PC-3 (cell line): Measurements from ENCODE around the gene ZNF438. TPM values are rescaled to one million over a fixed set of nuclear protein-coding genes. Genes with fewer than 3 reads are reported as not detected.
A peak's percentile ranks its signal among the peaks of the same experiment; 100 is the strongest.

ENCODE experiments used
- ATAC-seq: fragments of 200-7000 bp; cut with Tn5 transposase; 2 replicates; pipeline ENCODE4 v1.9.1; 2020; ENCODE audit warnings: mild to moderate bottlenecking, moderate library complexity
- BruUV-seq: library from RNA; stranded (reverse); fragments of 400-500 nt; replicated peaks from 2 replicates; lab custom pipeline; 2021; lab: Mats Ljungman, UMichigan
- CTCF ChIA-PET: fragments of 300-600 bp; sonication (Branson Sonifier 250); formaldehyde crosslinking; loops from one replicate; lab custom pipeline; 2022; ENCODE audit warnings: antibody characterized with exemption; lab: Charles Lee
- POLR2A ChIA-PET: fragments of 300-600 bp; sonication (Branson Sonifier 250); formaldehyde crosslinking; loops from one replicate; lab custom pipeline; 2022; ENCODE audit warnings: antibody characterized with exemption; ENCODE audit not compliant: unreplicated experiment; lab: Charles Lee
- DNase-seq: peaks from one replicate; pipeline ENCODE4 v3.0.0-alpha.2; 2015
- H2AFZ ChIP-seq: fragments of 300-600 bp; sonication (generic); 2 replicates; pipeline ENCODE4 v1.6.0; 2016; ENCODE audit warnings: antibody characterized with exemption, low read length
- H3F3A ChIP-seq: fragments of 300-600 bp; sonication (generic); one replicate; pipeline ENCODE4 v1.6.0; 2017; ENCODE audit warnings: antibody characterized with exemption, low read length, control low read depth, mild to moderate bottlenecking; ENCODE audit not compliant: unreplicated experiment
- H3K27ac ChIP-seq: fragments of 300-600 bp; sonication (generic); 2 replicates; pipeline ENCODE4 v1.5.1; 2016; ENCODE audit warnings: mild to moderate bottlenecking, low read length
- H3K27me3 ChIP-seq: fragments of 300-600 bp; sonication (generic); 2 replicates; pipeline ENCODE4 v1.6.1; 2016; ENCODE audit warnings: low read length, mixed read lengths
- H3K36me3 ChIP-seq: fragments of 300-600 bp; sonication (generic); 2 replicates; pipeline ENCODE4 v1.6.1; 2016; ENCODE audit warnings: low read depth, mixed run types, low read length, mixed read lengths
- H3K4me1 ChIP-seq: fragments of 300-600 bp; sonication (generic); 2 replicates; pipeline ENCODE4 v1.5.1; 2016; ENCODE audit warnings: low read length; ENCODE audit not compliant: insufficient read depth
- H3K4me2 ChIP-seq: fragments of 300-600 bp; sonication (generic); 2 replicates; pipeline ENCODE4 v1.6.0; 2016; ENCODE audit warnings: low read length
- H3K4me3 ChIP-seq: fragments of 300-600 bp; sonication (generic); 2 replicates; pipeline ENCODE4 v1.5.1; 2016; ENCODE audit warnings: mild to moderate bottlenecking, low read length, mixed read lengths
- H3K79me2 ChIP-seq: fragments of 300-600 bp; sonication (generic); 2 replicates; pipeline ENCODE4 v1.6.1; 2017; ENCODE audit warnings: low read length, mixed read lengths
- H3K9ac ChIP-seq: fragments of 300-600 bp; sonication (generic); 2 replicates; pipeline ENCODE4 v1.6.0; 2016; ENCODE audit warnings: mild to moderate bottlenecking, low read length
- H3K9me2 ChIP-seq: fragments of 300-600 bp; sonication (generic); replicated peaks from 2 replicates; pipeline ENCODE4 v1.6.1; 2016; ENCODE audit warnings: mixed run types, low read length, mixed read lengths
- H3K9me3 ChIP-seq: fragments of 300-600 bp; sonication (generic); 2 replicates; pipeline ENCODE4 v1.6.1; 2016; ENCODE audit warnings: low read length, mixed read lengths
- H4K20me1 ChIP-seq: fragments of 300-600 bp; sonication (generic); 2 replicates; pipeline ENCODE4 v1.6.1; 2016; ENCODE audit warnings: low read length, mixed read lengths
- CTCF ChIP-seq: fragments of 300-600 bp; sonication (generic); conservative IDR thresholded peaks from 2 replicates; pipeline ENCODE4 v1.5.1; 2017; ENCODE audit warnings: antibody characterized with exemption, low read depth, mild to moderate bottlenecking, low read length
- EZH2 ChIP-seq: fragments of 300-600 bp; sonication (generic); IDR thresholded peaks from one replicate; pipeline ENCODE4 v1.6.1; 2017; ENCODE audit warnings: antibody characterized with exemption, mild to moderate bottlenecking, low read length; ENCODE audit not compliant: unreplicated experiment
- EZH2phosphoT487 ChIP-seq: fragments of 300-600 bp; sonication (generic); IDR thresholded peaks from 2 replicates; pipeline ENCODE4 v1.6.1; 2018; ENCODE audit warnings: mild to moderate bottlenecking, antibody characterized with exemption, low read length, borderline replicate concordance
- intact Hi-C: fragments of 100-400 bp; cut with micrococcal nuclease; formaldehyde crosslinking; loops from 2 replicates; pipeline ENCODE4 v1.9.0; 2023
- total RNA-seq: library from RNA; depleted of rRNA; stranded (reverse); fragments of >200 nt; gene quantifications from 2 replicates; pipeline ENCODE4 v1.2.3, GENCODE V29; 2014

The ZNF438 gene
- total RNA-seq, 1 experiment from 2014 or later, result 0.98 TPM

GRCh38 chr10:31075881-31076609 is 44.4 kb upstream of the ZNF438 start:
- peaks cover 18% of the 10 kb centered on the region for H3K4me1 ChIP-seq
- intact Hi-C loops, result no loop called here
- H2AFZ ChIP-seq, result no peak overlapping the region
- no TSS peak for BruUV-seq
- H3K9me2 ChIP-seq, result no peaks in the 10 kb centered on the region
- ATAC-seq (no peak), DNase-seq (peak; percentile 2)
- no peaks in the 10 kb centered on the region for H4K20me1 ChIP-seq
- no peaks in the 10 kb centered on the region for H3K36me3 ChIP-seq
- TF ChIP-seq EZH2phosphoT487 (no peak), EZH2 (no peak), CTCF (no peak)
- H3K27ac ChIP-seq, result peak overlapping the region; percentile 45
- no peaks in the 10 kb centered on the region for H3K9me3 ChIP-seq
- H3F3A ChIP-seq, result no peaks in the 10 kb centered on the region
- ChIA-PET POLR2A (no interaction called here), CTCF (no interaction called here)
- no peak overlapping the region for H3K4me3 ChIP-seq
- H3K9ac ChIP-seq, result no peak overlapping the region
- H3K27me3 ChIP-seq, result no peaks in the 10 kb centered on the region
- peak overlapping the region; percentile 13 for H3K4me2 ChIP-seq
- no peaks in the 10 kb centered on the region for H3K79me2 ChIP-seq

GRCh38 chr10:31075434-31075833 is 43.8 kb upstream of the ZNF438 start:
- CTCF ChIA-PET, result no interaction called here
- TF ChIP-seq EZH2, result no peak
- no peak for TF ChIP-seq CTCF
- TF ChIP-seq EZH2phosphoT487, result no peak
- H4K20me1 ChIP-seq, result no peaks in the 10 kb centered on the region
- ATAC-seq (peak; percentile 90), DNase-seq (peak; percentile 81)
- peak overlapping the region; percentile 45 for H3K27ac ChIP-seq
- H3K4me1 ChIP-seq, result peaks cover 18% of the 10 kb centered on the region
- H3F3A ChIP-seq, result no peaks in the 10 kb centered on the region
- no peaks in the 10 kb centered on the region for H3K36me3 ChIP-seq
- intact Hi-C loops, result no loop called here
- no peaks in the 10 kb centered on the region for H3K79me2 ChIP-seq
- H3K9ac ChIP-seq, result no peak overlapping the region
- peak overlapping the region; percentile 17; the same call in 1 of the 2 replicates for H2AFZ ChIP-seq
- H3K27me3 ChIP-seq, result no peaks in the 10 kb centered on the region
- BruUV-seq, result no TSS peak
- H3K9me2 ChIP-seq, result no peaks in the 10 kb centered on the region
- H3K9me3 ChIP-seq, result no peaks in the 10 kb centered on the region
- peak overlapping the region; percentile 13 for H3K4me2 ChIP-seq
- POLR2A ChIA-PET, result interaction anchor here (0.6 kb wide), 1 partner anchor 11 kb away, joined by 5 read pairs; no protein-coding TSS in a partner anchor
- no peak overlapping the region for H3K4me3 ChIP-seq

GRCh38 chr10:31074722-31075086 is 43.0 kb upstream of the ZNF438 start:
- intact Hi-C loops, result no loop called here
- Histone ChIP-seq H3K9me2 (no peaks in the 10 kb centered on the region), H2AFZ (no peak overlapping the region)

More at GRCh38 chr10:31074722-31075086, 43.0 kb upstream of the ZNF438 start:
- Histone ChIP-seq H3K36me3 (no peaks in the 10 kb centered on the region), H3K4me3 (no peak overlapping the region), H3K9ac (no peak overlapping the region), H4K20me1 (no peaks in the 10 kb centered on the region), H3K9me3 (no peaks in the 10 kb centered on the region), H3K4me2 (no peak overlapping the region), H3K27me3 (no peaks in the 10 kb centered on the region), H3K4me1 (peaks cover 18% of the 10 kb centered on the region), H3K79me2 (no peaks in the 10 kb centered on the region), H3F3A (no peaks in the 10 kb centered on the region), H3K27ac (peak overlapping the region; percentile 45)
- TF ChIP-seq EZH2phosphoT487 (no peak), CTCF (no peak)
- ChIA-PET CTCF (interaction anchor here (0.7 kb wide), 1 partner anchor 1072 kb away, joined by 3 read pairs; no protein-coding TSS in a partner anchor), POLR2A (no interaction called here)
- DNase-seq (no peak), ATAC-seq (no peak)
- no TSS peak for BruUV-seq
